Measurements from ENCODE around the gene SCAMP4. TPM values are rescaled to one million over a fixed set of nuclear protein-coding genes. Genes with fewer than 3 reads are reported as not detected.

Gene SCAMP4
- total and polyA plus RNA-seq, 9 of the 15 experiments (the other 6 are each of a cell fraction or from before 2014, with no cell fraction given): 0.81 to 45.9 (median 12.8) TPM

GRCh38 chr19:1970806-1971502, 65.8 kb downstream of the SCAMP4 start:
- ATAC-seq (no peak), FAIRE-seq (no peak), DNase-seq (ENCODE audit: extremely low read depth in 1 of 4, low spot score in 3 of 4) (no peak)
- H3K27me3 ChIP-seq (ENCODE audit: control insufficient read depth in 2 of 2, insufficient read depth in 2 of 2, low read length in 2 of 2): no peaks in the 10 kb centered on the region
- BruUV-seq (replicated peaks): no TSS peak
- 93% methylated on average over 22 of the region's 27 CpGs for WGBS (ENCODE audit: insufficient coverage, low coverage, missing lambda C conversion rate)
- no peak overlapping the region for H3K27ac ChIP-seq (ENCODE audit: extremely low read depth, low read depth, low read length)
- ChIA-PET POLR2A (no interaction called here), CTCF (ENCODE audit: low intra/inter-chr PET ratio) (no interaction called here)
- H4K20me1 ChIP-seq (replicated peaks; ENCODE audit: control insufficient read depth, insufficient read depth, low read length): peaks cover 17% of the 10 kb centered on the region; the same call in 1 of the 2 replicates
- no peak overlapping the region for H3K4me2 ChIP-seq (ENCODE audit: insufficient read depth, low read length)
- H3K9me3 ChIP-seq (replicated peaks; ENCODE audit: control insufficient read depth, insufficient read depth, low read depth, low read length): no peaks in the 10 kb centered on the region
- H3K4me1 ChIP-seq (replicated peaks in 1 of 2; ENCODE audit: control insufficient read depth in 2 of 2, insufficient read depth in 2 of 2, low read length in 2 of 2): peaks cover 0 to 53% of the 10 kb centered on the region in 2 experiments; a peak in 2 of 5 replicates
- H3K4me3 ChIP-seq: no peak overlapping the region
- in situ Hi-C loops (cut with MboI) (no loop called here), intact Hi-C loops (cut with micrococcal nuclease) (no loop called here)
- H3K9ac ChIP-seq (ENCODE audit: insufficient read depth in 1 of 2, low read depth in 2 of 2, low read length in 2 of 2): peak overlapping the region in 1 of 2 experiments; percentile 36; a peak in 1 of 4 replicates
- H3K9me1 ChIP-seq (ENCODE audit: control insufficient read depth, insufficient read depth, low read length): peaks cover 3% of the 10 kb centered on the region
- peaks cover 51% of the 10 kb centered on the region for H3K79me2 ChIP-seq (ENCODE audit: control insufficient read depth, insufficient read depth, low read length)
- no peak for TF ChIP-seq SREBF2 (CRISPR knock-in tag; IDR thresholded peaks at IDR 0.05)
- TF ChIP-seq POLR2G (IDR thresholded peaks at IDR 0.05; ENCODE audit: low read depth, low read length): peak; percentile 15
- TF ChIP-seq HDAC3 (IDR thresholded peaks at IDR 0.05; ENCODE audit: borderline replicate concordance, partially characterized antibody): no peak
- no peak for TF ChIP-seq ZNF830 (CRISPR knock-in tag; IDR thresholded peaks at IDR 0.05)
- TF ChIP-seq NRF1 (conservative IDR thresholded peaks at IDR 0.05 in 1 of 2, IDR thresholded peaks at IDR 0.05 in 1 of 2): no peak
- H3K36me3 ChIP-seq (ENCODE audit: control insufficient read depth, insufficient read depth, low read length): peaks cover 57% of the 10 kb centered on the region; the same call in 2 of the 3 replicates
- H2AFZ ChIP-seq (ENCODE audit: low read depth, low read length): no peak overlapping the region

Data from K562 (cell line).